ENCODE results near the gene GPHN. TPM values are rescaled to one million over a fixed set of nuclear protein-coding genes. Genes with fewer than 3 reads are reported as not detected.

Gene GPHN
- total RNA-seq, 1 donor from 2014 or later: 27.0 TPM

DNA sequence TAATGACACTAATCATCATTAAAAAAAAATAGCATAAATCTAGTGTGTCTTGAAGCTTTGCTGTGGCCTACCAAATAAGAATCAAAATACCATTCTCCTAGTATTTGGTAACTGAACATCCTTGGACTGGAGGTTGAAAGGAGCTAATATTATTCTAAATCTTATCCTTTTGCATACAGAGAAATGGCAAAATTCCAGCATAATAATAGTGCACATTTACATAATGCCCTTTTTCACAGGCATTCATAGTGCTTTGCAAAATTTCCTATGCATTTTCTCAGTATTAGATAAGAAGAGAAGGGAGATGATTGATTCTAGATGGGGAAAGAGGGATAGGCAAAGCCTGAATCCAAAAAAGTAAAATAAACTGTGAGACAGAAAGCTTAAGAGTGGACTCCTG, 35.7 kb upstream of the GPHN start:
- H3K27me3 ChIP-seq (ENCODE audit: low read depth): no peaks in the 10 kb centered on the region
- H3K9me3 ChIP-seq: peaks cover 20% of the 10 kb centered on the region
- ATAC-seq (no peak), DNase-seq (no peak)
- H3K4me1 ChIP-seq: no peaks in the 10 kb centered on the region
- TF ChIP-seq, protein P1, sequence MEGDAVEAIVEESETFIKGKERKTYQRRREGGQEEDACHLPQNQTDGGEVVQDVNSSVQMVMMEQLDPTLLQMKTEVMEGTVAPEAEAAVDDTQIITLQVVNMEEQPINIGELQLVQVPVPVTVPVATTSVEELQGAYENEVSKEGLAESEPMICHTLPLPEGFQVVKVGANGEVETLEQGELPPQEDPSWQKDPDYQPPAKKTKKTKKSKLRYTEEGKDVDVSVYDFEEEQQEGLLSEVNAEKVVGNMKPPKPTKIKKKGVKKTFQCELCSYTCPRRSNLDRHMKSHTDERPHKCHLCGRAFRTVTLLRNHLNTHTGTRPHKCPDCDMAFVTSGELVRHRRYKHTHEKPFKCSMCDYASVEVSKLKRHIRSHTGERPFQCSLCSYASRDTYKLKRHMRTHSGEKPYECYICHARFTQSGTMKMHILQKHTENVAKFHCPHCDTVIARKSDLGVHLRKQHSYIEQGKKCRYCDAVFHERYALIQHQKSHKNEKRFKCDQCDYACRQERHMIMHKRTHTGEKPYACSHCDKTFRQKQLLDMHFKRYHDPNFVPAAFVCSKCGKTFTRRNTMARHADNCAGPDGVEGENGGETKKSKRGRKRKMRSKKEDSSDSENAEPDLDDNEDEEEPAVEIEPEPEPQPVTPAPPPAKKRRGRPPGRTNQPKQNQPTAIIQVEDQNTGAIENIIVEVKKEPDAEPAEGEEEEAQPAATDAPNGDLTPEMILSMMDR (IDR thresholded peaks at IDR 0.05): no peak
- intact Hi-C loops (cut with DNase I): no loop called here
- H3K4me3 ChIP-seq: no peak overlapping the region
- H3K36me3 ChIP-seq: no peaks in the 10 kb centered on the region
- no peak overlapping the region for H3K27ac ChIP-seq

DNA sequence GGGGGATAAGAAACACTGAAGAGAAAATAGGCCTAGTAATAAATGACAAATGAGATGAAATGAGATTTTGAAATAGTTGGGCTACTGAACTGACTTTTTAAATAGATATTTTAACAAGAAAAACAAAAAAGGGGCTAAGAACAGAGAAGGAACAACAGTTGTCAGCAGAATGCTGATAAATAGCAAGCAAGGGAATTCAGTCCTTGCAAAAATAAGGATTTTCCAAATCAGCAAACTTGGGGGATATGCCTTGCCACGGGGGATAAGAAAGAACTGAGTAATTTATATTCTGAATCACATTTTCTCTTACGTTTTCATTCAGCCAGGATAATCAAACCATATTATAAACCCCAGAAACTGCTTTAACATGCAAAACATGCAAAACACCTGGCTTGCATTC, 34.7 kb upstream of the GPHN start:
- no peak overlapping the region for H3K4me3 ChIP-seq
- no peaks in the 10 kb centered on the region for H3K36me3 ChIP-seq
- TF ChIP-seq, protein P1 (IDR thresholded peaks at IDR 0.05): no peak
- intact Hi-C loops (cut with DNase I): no loop called here
- DNase-seq (no peak), ATAC-seq (no peak)
- peaks cover 20% of the 10 kb centered on the region for H3K9me3 ChIP-seq
- no peaks in the 10 kb centered on the region for H3K4me1 ChIP-seq
- H3K27ac ChIP-seq: no peak overlapping the region
- no peaks in the 10 kb centered on the region for H3K27me3 ChIP-seq (ENCODE audit: low read depth)

- DNase-seq: no peak
- Histone ChIP-seq H3K36me3 (no peaks in the 10 kb centered on the region), H3K4me1 (no peaks in the 10 kb centered on the region), H3K27ac (no peak overlapping the region), H3K9me3 (no peaks in the 10 kb centered on the region), H3K4me3 (no peak overlapping the region), H3K27me3 (ENCODE audit: low read depth) (no peaks in the 10 kb centered on the region)
- intact Hi-C loops (cut with DNase I): no loop called here
- TF ChIP-seq, protein P1 (IDR thresholded peaks at IDR 0.05): no peak
- no peak for ATAC-seq
These were observed 31.0 kb upstream of the GPHN start for GRCh38 chr14:66476964-66477363.

GRCh38 chr14:66477567-66477966, 30.4 kb upstream of the GPHN start:
- no peaks in the 10 kb centered on the region for H3K4me1 ChIP-seq
- no peak overlapping the region for H3K27ac ChIP-seq
- no peaks in the 10 kb centered on the region for H3K27me3 ChIP-seq (ENCODE audit: low read depth)
- DNase-seq (no peak), ATAC-seq (no peak)
- intact Hi-C loops (cut with DNase I): no loop called here
- no peaks in the 10 kb centered on the region for H3K36me3 ChIP-seq
- H3K9me3 ChIP-seq: no peaks in the 10 kb centered on the region
- H3K4me3 ChIP-seq: no peak overlapping the region
- TF ChIP-seq, protein P1 (IDR thresholded peaks at IDR 0.05): no peak

DNA sequence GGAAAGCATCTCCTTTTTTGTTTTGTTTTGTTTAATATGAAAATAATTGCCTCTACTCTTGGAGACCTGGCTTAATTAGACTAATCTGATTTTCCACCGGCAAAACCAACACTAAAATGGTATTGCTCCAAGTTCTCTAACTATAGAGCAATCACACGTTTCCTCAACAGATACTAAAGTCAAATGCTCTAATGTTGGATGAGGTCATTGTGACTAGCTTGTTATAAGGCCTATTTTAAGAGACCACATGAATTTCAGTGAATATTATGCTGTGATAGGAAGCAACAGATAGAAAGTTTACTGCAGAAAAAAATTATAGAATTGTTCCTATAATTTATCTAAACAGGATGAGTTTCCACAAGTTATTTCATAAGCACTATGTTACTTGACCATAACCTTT, 25.1 kb upstream of the GPHN start:
- no peaks in the 10 kb centered on the region for H3K27me3 ChIP-seq (ENCODE audit: low read depth)
- H3K36me3 ChIP-seq: no peaks in the 10 kb centered on the region
- DNase-seq (no peak), ATAC-seq (no peak)
- no peaks in the 10 kb centered on the region for H3K9me3 ChIP-seq
- TF ChIP-seq, protein P1 (IDR thresholded peaks at IDR 0.05): no peak
- H3K27ac ChIP-seq: no peak overlapping the region
- intact Hi-C loops (cut with DNase I): no loop called here
- no peak overlapping the region for H3K4me3 ChIP-seq
- no peaks in the 10 kb centered on the region for H3K4me1 ChIP-seq

GRCh38 chr14:66483322-66483721, 24.6 kb upstream of the GPHN start:
- intact Hi-C loops (cut with DNase I): no loop called here
- ATAC-seq: peak; percentile 21 to 78
- Histone ChIP-seq H3K36me3 (no peaks in the 10 kb centered on the region), H3K9me3 (no peaks in the 10 kb centered on the region), H3K27me3 (ENCODE audit: low read depth) (no peaks in the 10 kb centered on the region), H3K4me3 (no peak overlapping the region), H3K27ac (no peak overlapping the region), H3K4me1 (no peaks in the 10 kb centered on the region)
- DNase-seq: no peak
- TF ChIP-seq, protein P1 (IDR thresholded peaks at IDR 0.05): no peak

Measured in lower lobe of right lung (tissue), 2 donors.